HL-60 (cell line): ENCODE measurements around the gene REG3A.

ENCODE experiments used
- DNase-seq, 2 experiments: peaks; one replicate each; pipeline ENCODE4 v3.0.0-alpha.2; 2010 to 2020; ENCODE audit warnings: low read depth in 1 of 2, low spot score in 1 of 2
- H3K27ac ChIP-seq: fragments of 250-450 bp; sonication (Bioruptor Pico); replicated peaks from 2 replicates; pipeline ENCODE4 v1.5.1; 2020; ENCODE audit warnings: mild to moderate bottlenecking, moderate library complexity
- H3K27me3 ChIP-seq: fragments of 250-450 bp; sonication (Bioruptor Pico); 2 replicates; pipeline ENCODE4 v1.5.1; 2021; ENCODE audit warnings: mild to moderate bottlenecking, moderate library complexity; ENCODE audit not compliant: insufficient read depth, poor library complexity, severe bottlenecking
- H3K4me3 ChIP-seq: replicated peaks from 2 replicates; pipeline ENCODE4 v1.5.1; 2011; ENCODE audit warnings: mild to moderate bottlenecking, control low read depth, low read length; ENCODE audit not compliant: insufficient read depth
- GABPA ChIP-seq: IDR thresholded peaks from 2 replicates; pipeline ENCODE4 v1.6.1; 2012; ENCODE audit warnings: low read depth
- POLR2AphosphoS5 ChIP-seq: IDR thresholded peaks from 2 replicates; pipeline ENCODE4 v1.6.1; 2012; ENCODE audit warnings: low read depth
- SPI1 ChIP-seq: IDR thresholded peaks from 2 replicates; pipeline ENCODE4 v1.6.1; 2012; ENCODE audit warnings: low read depth, mild to moderate bottlenecking, borderline replicate concordance
- TF ChIP-seq, protein P1 (sequence below): IDR thresholded peaks from 2 replicates; pipeline ENCODE4 v1.6.1; 2012; ENCODE audit warnings: low read depth; ENCODE audit not compliant: insufficient replicate concordance
- TF ChIP-seq, protein P2 (sequence below): IDR thresholded peaks from one replicate; pipeline ENCODE4 v1.5.1; 2011; ENCODE audit warnings: low read length, control low read depth, inconsistent platforms; ENCODE audit not compliant: insufficient read depth

The REG3A gene

DNA sequence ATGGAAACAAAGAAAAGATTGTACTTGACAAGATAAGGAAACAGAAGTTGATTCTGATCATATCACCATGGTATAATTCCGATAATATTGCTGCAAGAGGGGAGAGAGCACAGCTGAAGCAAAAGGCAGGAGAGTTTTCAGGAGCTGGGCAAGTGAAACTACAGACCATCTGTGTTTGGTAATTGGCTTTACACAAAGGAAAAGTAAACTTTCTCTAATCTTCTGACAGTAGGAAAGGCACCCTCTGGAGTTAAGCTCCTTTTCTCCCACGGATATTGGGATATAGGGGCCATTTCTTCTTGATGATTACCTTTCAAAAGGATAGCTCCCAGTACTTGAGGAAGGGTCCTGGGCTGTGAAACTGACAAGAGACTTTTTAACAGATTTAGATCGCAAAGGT is 29.9 kb upstream of the REG3A start:
- TF ChIP-seq GABPA = no peak
- TF ChIP-seq POLR2AphosphoS5 = no peak
- TF ChIP-seq, protein P1, sequence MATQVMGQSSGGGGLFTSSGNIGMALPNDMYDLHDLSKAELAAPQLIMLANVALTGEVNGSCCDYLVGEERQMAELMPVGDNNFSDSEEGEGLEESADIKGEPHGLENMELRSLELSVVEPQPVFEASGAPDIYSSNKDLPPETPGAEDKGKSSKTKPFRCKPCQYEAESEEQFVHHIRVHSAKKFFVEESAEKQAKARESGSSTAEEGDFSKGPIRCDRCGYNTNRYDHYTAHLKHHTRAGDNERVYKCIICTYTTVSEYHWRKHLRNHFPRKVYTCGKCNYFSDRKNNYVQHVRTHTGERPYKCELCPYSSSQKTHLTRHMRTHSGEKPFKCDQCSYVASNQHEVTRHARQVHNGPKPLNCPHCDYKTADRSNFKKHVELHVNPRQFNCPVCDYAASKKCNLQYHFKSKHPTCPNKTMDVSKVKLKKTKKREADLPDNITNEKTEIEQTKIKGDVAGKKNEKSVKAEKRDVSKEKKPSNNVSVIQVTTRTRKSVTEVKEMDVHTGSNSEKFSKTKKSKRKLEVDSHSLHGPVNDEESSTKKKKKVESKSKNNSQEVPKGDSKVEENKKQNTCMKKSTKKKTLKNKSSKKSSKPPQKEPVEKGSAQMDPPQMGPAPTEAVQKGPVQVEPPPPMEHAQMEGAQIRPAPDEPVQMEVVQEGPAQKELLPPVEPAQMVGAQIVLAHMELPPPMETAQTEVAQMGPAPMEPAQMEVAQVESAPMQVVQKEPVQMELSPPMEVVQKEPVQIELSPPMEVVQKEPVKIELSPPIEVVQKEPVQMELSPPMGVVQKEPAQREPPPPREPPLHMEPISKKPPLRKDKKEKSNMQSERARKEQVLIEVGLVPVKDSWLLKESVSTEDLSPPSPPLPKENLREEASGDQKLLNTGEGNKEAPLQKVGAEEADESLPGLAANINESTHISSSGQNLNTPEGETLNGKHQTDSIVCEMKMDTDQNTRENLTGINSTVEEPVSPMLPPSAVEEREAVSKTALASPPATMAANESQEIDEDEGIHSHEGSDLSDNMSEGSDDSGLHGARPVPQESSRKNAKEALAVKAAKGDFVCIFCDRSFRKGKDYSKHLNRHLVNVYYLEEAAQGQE = no peak
- TF ChIP-seq, protein P2, sequence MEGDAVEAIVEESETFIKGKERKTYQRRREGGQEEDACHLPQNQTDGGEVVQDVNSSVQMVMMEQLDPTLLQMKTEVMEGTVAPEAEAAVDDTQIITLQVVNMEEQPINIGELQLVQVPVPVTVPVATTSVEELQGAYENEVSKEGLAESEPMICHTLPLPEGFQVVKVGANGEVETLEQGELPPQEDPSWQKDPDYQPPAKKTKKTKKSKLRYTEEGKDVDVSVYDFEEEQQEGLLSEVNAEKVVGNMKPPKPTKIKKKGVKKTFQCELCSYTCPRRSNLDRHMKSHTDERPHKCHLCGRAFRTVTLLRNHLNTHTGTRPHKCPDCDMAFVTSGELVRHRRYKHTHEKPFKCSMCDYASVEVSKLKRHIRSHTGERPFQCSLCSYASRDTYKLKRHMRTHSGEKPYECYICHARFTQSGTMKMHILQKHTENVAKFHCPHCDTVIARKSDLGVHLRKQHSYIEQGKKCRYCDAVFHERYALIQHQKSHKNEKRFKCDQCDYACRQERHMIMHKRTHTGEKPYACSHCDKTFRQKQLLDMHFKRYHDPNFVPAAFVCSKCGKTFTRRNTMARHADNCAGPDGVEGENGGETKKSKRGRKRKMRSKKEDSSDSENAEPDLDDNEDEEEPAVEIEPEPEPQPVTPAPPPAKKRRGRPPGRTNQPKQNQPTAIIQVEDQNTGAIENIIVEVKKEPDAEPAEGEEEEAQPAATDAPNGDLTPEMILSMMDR = no peak
- no peak for TF ChIP-seq SPI1
- no peak for DNase-seq
- Histone ChIP-seq H3K27ac (no peak overlapping the region), H3K27me3 (no peaks in the 10 kb centered on the region), H3K4me3 (no peak overlapping the region)

DNA sequence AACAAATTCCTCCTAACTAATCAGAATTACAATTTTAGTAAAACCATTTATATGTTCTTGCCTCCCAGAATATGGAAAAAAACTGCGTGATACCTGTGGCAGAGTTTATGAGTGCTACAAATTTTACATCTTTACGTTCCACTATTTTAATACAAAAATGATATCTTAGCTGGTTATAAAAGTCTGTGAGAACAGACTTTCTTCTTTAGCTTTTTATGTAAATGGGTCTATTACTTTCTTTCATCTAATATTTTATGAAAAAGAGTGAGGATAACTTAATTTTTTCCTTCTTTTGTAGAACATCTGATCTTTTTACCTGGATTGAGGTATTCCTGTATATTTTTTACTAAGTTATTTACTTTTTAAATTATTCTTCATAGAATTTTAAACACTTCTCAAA is 22.1 kb upstream of the REG3A start:
- TF ChIP-seq GABPA (no peak), SPI1 (no peak), POLR2AphosphoS5 (no peak)
- TF ChIP-seq, protein P1 = no peak
- TF ChIP-seq, protein P2 = no peak
- DNase-seq = no peak
- H3K27me3 ChIP-seq = no peaks in the 10 kb centered on the region
- no peak overlapping the region for H3K27ac ChIP-seq
- H3K4me3 ChIP-seq = no peak overlapping the region

DNA sequence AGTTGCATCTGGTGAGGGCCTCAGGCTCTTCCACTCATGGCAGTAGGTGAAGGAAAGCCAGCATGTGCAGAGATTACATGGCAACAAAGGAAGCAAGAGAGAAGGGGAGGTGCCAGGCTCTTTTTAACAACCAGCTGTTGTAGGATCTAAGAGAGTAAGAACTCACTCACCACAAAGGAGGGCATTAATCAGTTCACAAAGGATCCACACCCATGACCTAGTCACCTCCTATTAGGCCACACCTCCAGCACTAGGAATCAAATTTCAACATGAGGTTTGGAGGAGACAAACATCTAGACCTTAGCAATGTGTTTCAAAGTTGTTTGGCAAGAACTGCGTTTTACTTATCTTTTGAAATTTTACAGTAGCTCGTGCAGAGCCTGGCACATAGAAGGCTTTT is 20.5 kb upstream of the REG3A start:
- no peak for TF ChIP-seq POLR2AphosphoS5
- TF ChIP-seq GABPA = no peak
- no peak for TF ChIP-seq SPI1
- TF ChIP-seq, protein P1 = no peak
- TF ChIP-seq, protein P2 = no peak
- H3K4me3 ChIP-seq = no peak overlapping the region
- no peaks in the 10 kb centered on the region for H3K27me3 ChIP-seq
- H3K27ac ChIP-seq = no peak overlapping the region
- DNase-seq = no peak
